Measurements from ENCODE around the gene ANXA5. TPM values are rescaled to one million over a fixed set of nuclear protein-coding genes. Genes with fewer than 3 reads are reported as not detected.

ANXA5 gene
- total and polyA plus RNA-seq, 9 of the 15 experiments (the other 6 are each of a cell fraction or from before 2014, with no cell fraction given) = 49.9 to 131 (median 84.5) TPM

- TF ChIP-seq AFF1 (IDR thresholded peaks at IDR 0.05; ENCODE audit: low read depth in 1 of 2, partially characterized antibody in 2 of 2) = no peak
- no peak for TF ChIP-seq NFIC (IDR thresholded peaks at IDR 0.05)
- TF ChIP-seq DEAF1 (CRISPR knock-in tag; IDR thresholded peaks at IDR 0.05) = 0 out of 2 replicates have a peak, but pooled peaks have one; percentile 37
- no peak for TF ChIP-seq HCFC1 (IDR thresholded peaks at IDR 0.05; ENCODE audit: low read depth, low read length)
- no peak for TF ChIP-seq PRPF4 (IDR thresholded peaks at IDR 0.05; ENCODE audit: insufficient read depth, low read depth, low read length, poor library complexity, severe bottlenecking)
- no peak for TF ChIP-seq UBTF (IDR thresholded peaks at IDR 0.05; ENCODE audit: borderline replicate concordance in 1 of 2, low read depth in 2 of 2, low read length in 2 of 2)
- no peak for TF ChIP-seq BCL6 (CRISPR knock-in tag; IDR thresholded peaks at IDR 0.05)
- TF ChIP-seq ATF2 (CRISPR knock-in tag; IDR thresholded peaks at IDR 0.05) = no peak
- no peak for TF ChIP-seq ZBTB1 (CRISPR knock-in tag; IDR thresholded peaks at IDR 0.05; ENCODE audit: borderline replicate concordance, low read depth)
- TF ChIP-seq ZNF695 (CRISPR knock-in tag; IDR thresholded peaks at IDR 0.05) = no peak
- no peak for TF ChIP-seq ZNF76 (CRISPR knock-in tag; IDR thresholded peaks at IDR 0.05; ENCODE audit: borderline replicate concordance)
- no peak for TF ChIP-seq PHTF2 (CRISPR knock-in tag; IDR thresholded peaks at IDR 0.05)
- TF ChIP-seq SMARCE1 (IDR thresholded peaks at IDR 0.05) = no peak
- TF ChIP-seq SMAD3 (CRISPR knock-in tag; conservative IDR thresholded peaks at IDR 0.05) = no peak
- TF ChIP-seq FOXJ3 (CRISPR knock-in tag; IDR thresholded peaks at IDR 0.05) = no peak
Measured at GRCh38 chr4:121656269-121656641, 40.5 kb downstream of the ANXA5 start (continued).
